ENCODE data around the gene KIAA1671. TPM values are rescaled to one million over a fixed set of nuclear protein-coding genes. Genes with fewer than 3 reads are reported as not detected.

KIAA1671 gene
- total RNA-seq, 2 donors from 2014 or later = 26.2 to 27.4 TPM

GRCh38 chr22:25114369-25115362, 162.2 kb downstream of the KIAA1671 start:
- no peak for DNase-seq (ENCODE audit: low spot score)
- intact Hi-C loops (cut with DNase I) = no loop called here

GRCh38 chr22:25119609-25120008, 167.1 kb downstream of the KIAA1671 start:
- intact Hi-C loops (cut with DNase I) = no loop called here
- no peak for DNase-seq (ENCODE audit: low spot score)

- intact Hi-C loops (cut with DNase I) = no loop called here
- no peak for DNase-seq (ENCODE audit: low spot score)
These were observed 167.6 kb downstream of the KIAA1671 start for GRCh38 chr22:25120093-25120561.

GRCh38 chr22:25120761-25121212, 168.3 kb downstream of the KIAA1671 start:
- intact Hi-C loops (cut with DNase I) = no loop called here
- DNase-seq (ENCODE audit: low spot score) = no peak

- intact Hi-C loops (cut with DNase I) = no loop called here
- DNase-seq (ENCODE audit: low spot score) = no peak
These were observed 169.7 kb downstream of the KIAA1671 start for GRCh38 chr22:25122136-25122764.

GRCh38 chr22:25123677-25124076, 171.2 kb downstream of the KIAA1671 start:
- intact Hi-C loops (cut with DNase I) = no loop called here
- DNase-seq (ENCODE audit: low spot score) = no peak

GRCh38 chr22:25125693-25126357, 173.3 kb downstream of the KIAA1671 start:
- no peak for DNase-seq (ENCODE audit: low spot score)
- intact Hi-C loops (cut with DNase I) = no loop called here

GRCh38 chr22:25126510-25126909, 174.0 kb downstream of the KIAA1671 start:
- intact Hi-C loops (cut with DNase I) = no loop called here
- no peak for DNase-seq (ENCODE audit: low spot score)

- intact Hi-C loops (cut with DNase I) = no loop called here
These were observed 174.8 kb downstream of the KIAA1671 start for GRCh38 chr22:25127318-25127717.

GRCh38 chr22:25130462-25130861, 177.9 kb downstream of the KIAA1671 start:
- DNase-seq (ENCODE audit: low spot score) = no peak
- intact Hi-C loops (cut with DNase I) = no loop called here

More at GRCh38 chr22:25127318-25127717, 174.8 kb downstream of the KIAA1671 start:
- no peak for DNase-seq (ENCODE audit: low spot score)

- intact Hi-C loops (cut with DNase I) = no loop called here
- no peak for DNase-seq (ENCODE audit: low spot score)
These were observed 178.8 kb downstream of the KIAA1671 start for GRCh38 chr22:25131198-25131887.

GRCh38 chr22:25134028-25134427, 181.5 kb downstream of the KIAA1671 start:
- intact Hi-C loops (cut with DNase I) = no loop called here

GRCh38 chr22:25134451-25134850, 181.9 kb downstream of the KIAA1671 start:
- no peak for DNase-seq (ENCODE audit: low spot score)
- intact Hi-C loops (cut with DNase I) = no loop called here

More at GRCh38 chr22:25134028-25134427, 181.5 kb downstream of the KIAA1671 start:
- DNase-seq (ENCODE audit: low spot score) = no peak

GRCh38 chr22:25136953-25137576, 184.5 kb downstream of the KIAA1671 start:
- intact Hi-C loops (cut with DNase I) = no loop called here
- no peak for DNase-seq (ENCODE audit: low spot score)

GRCh38 chr22:25137577-25138525, 185.3 kb downstream of the KIAA1671 start:
- DNase-seq (ENCODE audit: low spot score) = no peak
- intact Hi-C loops (cut with DNase I) = no loop called here

- intact Hi-C loops (cut with DNase I) = no loop called here
- DNase-seq (ENCODE audit: low spot score) = no peak
These were observed 186.5 kb downstream of the KIAA1671 start for GRCh38 chr22:25139062-25139461.

- intact Hi-C loops (cut with DNase I) = no loop called here
- DNase-seq (ENCODE audit: low spot score) = no peak
These were observed 189.6 kb downstream of the KIAA1671 start for GRCh38 chr22:25142102-25142501.
